Peyer's patch (tissue), 4 donors: ENCODE data around the gene SURF4.

Source experiments
- POLR2A ChIP-seq, 2 donors: fragments of 450-650 bp; IDR thresholded peaks; one replicate each; pipeline ENCODE4 v1.5.1; 2017; ENCODE audit warnings: antibody characterized with exemption in 2 of 2, mild to moderate bottlenecking in 2 of 2, moderate library complexity in 2 of 2
- TF ChIP-seq, protein P1 (sequence below), 6 experiments: fragments of 450-650 bp in 4 of 6; fragments of 200-600 bp in 2 of 6; sonication (generic) in 1 of 6; IDR thresholded peaks; one replicate each; pipeline ENCODE4 v1.5.1; 2017 to 2019; ENCODE audit warnings: antibody characterized with exemption in 6 of 6, mild to moderate bottlenecking in 3 of 6, moderate library complexity in 1 of 6

DNA sequence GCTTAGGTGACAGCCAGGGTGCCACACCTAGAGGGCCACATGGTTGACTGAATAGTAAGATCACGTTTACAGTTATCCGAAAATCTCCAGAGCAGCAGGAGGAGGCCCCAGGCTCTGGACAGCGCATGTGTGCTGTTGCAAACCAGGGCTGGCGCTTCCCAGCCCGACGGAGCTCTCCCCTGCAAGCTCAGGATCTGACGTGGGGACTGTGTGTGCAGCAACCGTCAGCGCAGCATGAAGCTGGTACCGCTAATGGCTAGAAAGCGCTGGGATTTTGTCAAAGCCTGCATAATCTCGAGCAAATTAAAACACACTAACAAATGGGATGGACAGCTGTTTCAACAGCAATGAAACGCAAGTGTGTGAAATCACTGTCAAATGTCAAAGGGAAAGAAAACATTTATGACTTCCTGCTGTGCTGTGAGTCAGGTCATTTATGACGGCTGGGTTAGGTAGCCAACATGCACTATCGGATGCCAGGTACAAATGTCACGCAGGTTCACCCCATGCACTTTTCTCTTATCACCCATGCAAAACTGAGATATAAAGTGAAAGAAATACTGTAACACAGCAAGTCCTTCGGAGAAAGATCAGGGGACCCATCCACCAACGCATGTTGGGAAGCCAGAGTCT, 7.5 kb downstream of the SURF4 start:
- TF ChIP-seq, protein P1, sequence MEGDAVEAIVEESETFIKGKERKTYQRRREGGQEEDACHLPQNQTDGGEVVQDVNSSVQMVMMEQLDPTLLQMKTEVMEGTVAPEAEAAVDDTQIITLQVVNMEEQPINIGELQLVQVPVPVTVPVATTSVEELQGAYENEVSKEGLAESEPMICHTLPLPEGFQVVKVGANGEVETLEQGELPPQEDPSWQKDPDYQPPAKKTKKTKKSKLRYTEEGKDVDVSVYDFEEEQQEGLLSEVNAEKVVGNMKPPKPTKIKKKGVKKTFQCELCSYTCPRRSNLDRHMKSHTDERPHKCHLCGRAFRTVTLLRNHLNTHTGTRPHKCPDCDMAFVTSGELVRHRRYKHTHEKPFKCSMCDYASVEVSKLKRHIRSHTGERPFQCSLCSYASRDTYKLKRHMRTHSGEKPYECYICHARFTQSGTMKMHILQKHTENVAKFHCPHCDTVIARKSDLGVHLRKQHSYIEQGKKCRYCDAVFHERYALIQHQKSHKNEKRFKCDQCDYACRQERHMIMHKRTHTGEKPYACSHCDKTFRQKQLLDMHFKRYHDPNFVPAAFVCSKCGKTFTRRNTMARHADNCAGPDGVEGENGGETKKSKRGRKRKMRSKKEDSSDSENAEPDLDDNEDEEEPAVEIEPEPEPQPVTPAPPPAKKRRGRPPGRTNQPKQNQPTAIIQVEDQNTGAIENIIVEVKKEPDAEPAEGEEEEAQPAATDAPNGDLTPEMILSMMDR (IDR thresholded peaks at IDR 0.05), result no peak
- TF ChIP-seq POLR2A (IDR thresholded peaks at IDR 0.05), result peak in 1 of 2 donors; percentile 13
